ENCODE measurements around the gene CEACAM21. TPM values are rescaled to one million over a fixed set of nuclear protein-coding genes. Genes with fewer than 3 reads are reported as not detected.

Gene CEACAM21
- polyA plus RNA-seq, 2 donors, result 0.24 to 0.66 TPM

DNA sequence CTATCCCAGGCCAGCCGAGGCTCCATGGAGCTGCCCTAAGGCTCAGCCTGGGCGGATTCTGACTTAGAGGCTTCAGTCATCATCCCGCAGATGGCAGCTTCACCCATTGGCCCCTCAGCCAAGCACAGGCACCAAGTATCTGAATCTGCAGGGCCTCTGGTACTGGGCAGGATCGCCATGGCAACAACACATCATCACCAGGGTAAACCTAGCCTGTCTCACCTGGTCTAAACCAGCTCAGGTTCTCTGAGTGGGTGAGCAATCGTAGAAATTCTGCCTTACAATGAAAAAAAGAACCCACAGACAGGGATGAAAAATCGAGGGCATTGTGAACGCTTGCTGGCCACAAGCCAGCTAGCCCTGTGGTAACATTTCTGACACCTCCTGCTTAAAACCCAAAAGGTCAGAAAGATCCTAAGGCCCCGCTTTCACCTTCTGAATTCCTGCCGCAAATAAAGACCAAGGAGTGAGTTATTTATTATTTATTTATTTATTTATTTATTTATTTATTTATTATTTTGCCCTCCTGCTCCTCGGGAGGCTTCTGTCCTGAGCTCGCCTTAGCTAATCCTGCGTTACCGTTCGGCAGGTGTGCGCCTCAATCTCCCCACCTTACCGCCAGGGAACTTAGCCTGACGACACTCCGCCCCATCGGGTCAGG is 12.0 kb upstream of the CEACAM21 start:
- no peaks in the 10 kb centered on the region for H3K36me3 ChIP-seq (ENCODE audit: control insufficient read depth in 2 of 2, insufficient read depth in 2 of 2, low read length in 1 of 2)
- no peak overlapping the region for H3K4me3 ChIP-seq (ENCODE audit: low read depth in 1 of 2, low read length in 2 of 2)
- WGBS, 2 donors, result 21 to 24% methylated on average over 19 of the region's 19 CpGs
- peaks cover 0 to 2% of the 10 kb centered on the region in 2 donors for H3K9me3 ChIP-seq (ENCODE audit: control insufficient read depth in 2 of 2, insufficient read depth in 1 of 2, low read depth in 1 of 2, low read length in 1 of 2)
- H3K27ac ChIP-seq (ENCODE audit: low read depth in 2 of 2, low read length in 1 of 2), result no peak overlapping the region
- peaks cover 0 to 4% of the 10 kb centered on the region in 2 donors for H3K4me1 ChIP-seq (ENCODE audit: control insufficient read depth in 2 of 2, insufficient read depth in 2 of 2, low read length in 1 of 2)
- H3K27me3 ChIP-seq (ENCODE audit: control insufficient read depth in 1 of 2, insufficient read depth in 2 of 2, low read length in 2 of 2), result peaks cover 2 to 7% of the 10 kb centered on the region in 2 donors

GRCh38 chr19:41564515-41565378 is 11.2 kb upstream of the CEACAM21 start:
- 11% methylated on average over 49 to 59 of the region's 59 CpGs for WGBS, 2 donors
- H3K9me3 ChIP-seq (ENCODE audit: control insufficient read depth in 2 of 2, insufficient read depth in 1 of 2, low read depth in 1 of 2, low read length in 1 of 2), result peaks cover 0 to 2% of the 10 kb centered on the region in 2 donors
- no peaks in the 10 kb centered on the region for H3K36me3 ChIP-seq (ENCODE audit: control insufficient read depth in 2 of 2, insufficient read depth in 2 of 2, low read length in 1 of 2)
- H3K27me3 ChIP-seq (ENCODE audit: control insufficient read depth in 1 of 2, insufficient read depth in 2 of 2, low read length in 2 of 2), result peaks cover 2 to 7% of the 10 kb centered on the region in 2 donors
- H3K4me3 ChIP-seq (ENCODE audit: low read depth in 1 of 2, low read length in 2 of 2), result no peak overlapping the region
- H3K4me1 ChIP-seq (ENCODE audit: control insufficient read depth in 2 of 2, insufficient read depth in 2 of 2, low read length in 1 of 2), result peaks cover 0 to 4% of the 10 kb centered on the region in 2 donors
- H3K27ac ChIP-seq (ENCODE audit: low read depth in 2 of 2, low read length in 1 of 2), result no peak overlapping the region

- H3K27me3 ChIP-seq (ENCODE audit: control insufficient read depth in 1 of 2, insufficient read depth in 2 of 2, low read length in 2 of 2), result peaks cover 2 to 7% of the 10 kb centered on the region in 2 donors
- WGBS, 2 donors, result 29 to 31% methylated on average over 9 of the region's 9 CpGs
Observed at GRCh38 chr19:41565379-41565720, 10.6 kb upstream of the CEACAM21 start.

GRCh38 chr19:41566001-41566400 is 10.0 kb upstream of the CEACAM21 start:
- peaks cover 0 to 4% of the 10 kb centered on the region in 2 donors for H3K4me1 ChIP-seq (ENCODE audit: control insufficient read depth in 2 of 2, insufficient read depth in 2 of 2, low read length in 1 of 2)
- no peak overlapping the region for H3K4me3 ChIP-seq (ENCODE audit: low read depth in 1 of 2, low read length in 2 of 2)
- H3K27me3 ChIP-seq (ENCODE audit: control insufficient read depth in 1 of 2, insufficient read depth in 2 of 2, low read length in 2 of 2), result peaks cover 2 to 7% of the 10 kb centered on the region in 2 donors
- WGBS, 2 donors, result 45 to 46% methylated on average over 3 of the region's 3 CpGs
- H3K36me3 ChIP-seq (ENCODE audit: control insufficient read depth in 2 of 2, insufficient read depth in 2 of 2, low read length in 1 of 2), result no peaks in the 10 kb centered on the region
- H3K9me3 ChIP-seq (ENCODE audit: control insufficient read depth in 2 of 2, insufficient read depth in 1 of 2, low read depth in 1 of 2, low read length in 1 of 2), result peaks cover 0 to 2% of the 10 kb centered on the region in 2 donors
- H3K27ac ChIP-seq (ENCODE audit: low read depth in 2 of 2, low read length in 1 of 2), result no peak overlapping the region

More at GRCh38 chr19:41565379-41565720, 10.6 kb upstream of the CEACAM21 start:
- no peaks in the 10 kb centered on the region for H3K36me3 ChIP-seq (ENCODE audit: control insufficient read depth in 2 of 2, insufficient read depth in 2 of 2, low read length in 1 of 2)
- H3K4me1 ChIP-seq (ENCODE audit: control insufficient read depth in 2 of 2, insufficient read depth in 2 of 2, low read length in 1 of 2), result peaks cover 0 to 4% of the 10 kb centered on the region in 2 donors
- H3K4me3 ChIP-seq (ENCODE audit: low read depth in 1 of 2, low read length in 2 of 2), result no peak overlapping the region
- H3K9me3 ChIP-seq (ENCODE audit: control insufficient read depth in 2 of 2, insufficient read depth in 1 of 2, low read depth in 1 of 2, low read length in 1 of 2), result peaks cover 0 to 2% of the 10 kb centered on the region in 2 donors
- H3K27ac ChIP-seq (ENCODE audit: low read depth in 2 of 2, low read length in 1 of 2), result no peak overlapping the region

- no peak overlapping the region for H3K4me3 ChIP-seq (ENCODE audit: low read depth in 1 of 2, low read length in 2 of 2)
- WGBS, 2 donors, result 51 to 52% methylated on average over 11 of the region's 11 CpGs
- no peaks in the 10 kb centered on the region for H3K9me3 ChIP-seq (ENCODE audit: control insufficient read depth in 2 of 2, insufficient read depth in 1 of 2, low read depth in 1 of 2, low read length in 1 of 2)
- peaks cover 2 to 7% of the 10 kb centered on the region in 2 donors for H3K27me3 ChIP-seq (ENCODE audit: control insufficient read depth in 1 of 2, insufficient read depth in 2 of 2, low read length in 2 of 2)
- no peak overlapping the region for H3K27ac ChIP-seq (ENCODE audit: low read depth in 2 of 2, low read length in 1 of 2)
- no peaks in the 10 kb centered on the region for H3K4me1 ChIP-seq (ENCODE audit: control insufficient read depth in 2 of 2, insufficient read depth in 2 of 2, low read length in 1 of 2)
- no peaks in the 10 kb centered on the region for H3K36me3 ChIP-seq (ENCODE audit: control insufficient read depth in 2 of 2, insufficient read depth in 2 of 2, low read length in 1 of 2)
Observed at GRCh38 chr19:41569481-41570150, 6.3 kb upstream of the CEACAM21 start.

- peaks cover 1 to 2% of the 10 kb centered on the region in 2 donors for H3K27me3 ChIP-seq (ENCODE audit: control insufficient read depth in 1 of 2, insufficient read depth in 2 of 2, low read length in 2 of 2)
- no peak overlapping the region for H3K27ac ChIP-seq (ENCODE audit: low read depth in 2 of 2, low read length in 1 of 2)
- H3K4me3 ChIP-seq (ENCODE audit: low read depth in 1 of 2, low read length in 2 of 2), result no peak overlapping the region
- H3K9me3 ChIP-seq (ENCODE audit: control insufficient read depth in 2 of 2, insufficient read depth in 1 of 2, low read depth in 1 of 2, low read length in 1 of 2), result no peaks in the 10 kb centered on the region
- no peaks in the 10 kb centered on the region for H3K4me1 ChIP-seq (ENCODE audit: control insufficient read depth in 2 of 2, insufficient read depth in 2 of 2, low read length in 1 of 2)
- H3K36me3 ChIP-seq (ENCODE audit: control insufficient read depth in 2 of 2, insufficient read depth in 2 of 2, low read length in 1 of 2), result no peaks in the 10 kb centered on the region
- WGBS, 2 donors, result 54 to 55% methylated on average over 3 of the region's 3 CpGs
Observed at GRCh38 chr19:41570179-41570578, 5.8 kb upstream of the CEACAM21 start.

- 3% methylated on average over 7 of the region's 7 CpGs for WGBS, 2 donors
- Histone ChIP-seq H3K4me3 (ENCODE audit: low read depth in 1 of 2, low read length in 2 of 2) (no peak overlapping the region), H3K4me1 (ENCODE audit: control insufficient read depth in 2 of 2, insufficient read depth in 2 of 2, low read length in 1 of 2) (no peaks in the 10 kb centered on the region), H3K9me3 (ENCODE audit: control insufficient read depth in 2 of 2, insufficient read depth in 1 of 2, low read depth in 1 of 2, low read length in 1 of 2) (no peaks in the 10 kb centered on the region), H3K27me3 (ENCODE audit: control insufficient read depth in 1 of 2, insufficient read depth in 2 of 2, low read length in 2 of 2) (no peaks in the 10 kb centered on the region), H3K27ac (ENCODE audit: low read depth in 2 of 2, low read length in 1 of 2) (no peak overlapping the region), H3K36me3 (ENCODE audit: control insufficient read depth in 2 of 2, insufficient read depth in 2 of 2, low read length in 1 of 2) (no peaks in the 10 kb centered on the region)
Observed at GRCh38 chr19:41570639-41571112, 5.3 kb upstream of the CEACAM21 start.

GRCh38 chr19:41577144-41577830 is 1.3 kb downstream of the CEACAM21 start:
- H3K27ac ChIP-seq (ENCODE audit: low read depth in 2 of 2, low read length in 1 of 2), result no peak overlapping the region
- no peaks in the 10 kb centered on the region for H3K4me1 ChIP-seq (ENCODE audit: control insufficient read depth in 2 of 2, insufficient read depth in 2 of 2, low read length in 1 of 2)
- peaks cover 0 to 3% of the 10 kb centered on the region in 2 donors for H3K9me3 ChIP-seq (ENCODE audit: control insufficient read depth in 2 of 2, insufficient read depth in 1 of 2, low read depth in 1 of 2, low read length in 1 of 2)
- WGBS, 2 donors, result 78% methylated on average over 19 of the region's 19 CpGs
- no peaks in the 10 kb centered on the region for H3K36me3 ChIP-seq (ENCODE audit: control insufficient read depth in 2 of 2, insufficient read depth in 2 of 2, low read length in 1 of 2)
- H3K4me3 ChIP-seq (ENCODE audit: low read depth in 1 of 2, low read length in 2 of 2), result no peak overlapping the region
- no peaks in the 10 kb centered on the region for H3K27me3 ChIP-seq (ENCODE audit: control insufficient read depth in 1 of 2, insufficient read depth in 2 of 2, low read length in 2 of 2)

GRCh38 chr19:41577833-41578232 is 1.9 kb downstream of the CEACAM21 start:
- no peak overlapping the region for H3K27ac ChIP-seq (ENCODE audit: low read depth in 2 of 2, low read length in 1 of 2)
- no peaks in the 10 kb centered on the region for H3K27me3 ChIP-seq (ENCODE audit: control insufficient read depth in 1 of 2, insufficient read depth in 2 of 2, low read length in 2 of 2)
- no peak overlapping the region for H3K4me3 ChIP-seq (ENCODE audit: low read depth in 1 of 2, low read length in 2 of 2)
- no peaks in the 10 kb centered on the region for H3K36me3 ChIP-seq (ENCODE audit: control insufficient read depth in 2 of 2, insufficient read depth in 2 of 2, low read length in 1 of 2)
- H3K4me1 ChIP-seq (ENCODE audit: control insufficient read depth in 2 of 2, insufficient read depth in 2 of 2, low read length in 1 of 2), result no peaks in the 10 kb centered on the region
- 65 to 67% methylated on average over 2 of the region's 2 CpGs for WGBS, 2 donors
- peaks cover 3 to 6% of the 10 kb centered on the region in 2 donors for H3K9me3 ChIP-seq (ENCODE audit: control insufficient read depth in 2 of 2, insufficient read depth in 1 of 2, low read depth in 1 of 2, low read length in 1 of 2)

All from esophagus (tissue), 2 donors.